ENCODE results near the gene LOXL4.

DNA sequence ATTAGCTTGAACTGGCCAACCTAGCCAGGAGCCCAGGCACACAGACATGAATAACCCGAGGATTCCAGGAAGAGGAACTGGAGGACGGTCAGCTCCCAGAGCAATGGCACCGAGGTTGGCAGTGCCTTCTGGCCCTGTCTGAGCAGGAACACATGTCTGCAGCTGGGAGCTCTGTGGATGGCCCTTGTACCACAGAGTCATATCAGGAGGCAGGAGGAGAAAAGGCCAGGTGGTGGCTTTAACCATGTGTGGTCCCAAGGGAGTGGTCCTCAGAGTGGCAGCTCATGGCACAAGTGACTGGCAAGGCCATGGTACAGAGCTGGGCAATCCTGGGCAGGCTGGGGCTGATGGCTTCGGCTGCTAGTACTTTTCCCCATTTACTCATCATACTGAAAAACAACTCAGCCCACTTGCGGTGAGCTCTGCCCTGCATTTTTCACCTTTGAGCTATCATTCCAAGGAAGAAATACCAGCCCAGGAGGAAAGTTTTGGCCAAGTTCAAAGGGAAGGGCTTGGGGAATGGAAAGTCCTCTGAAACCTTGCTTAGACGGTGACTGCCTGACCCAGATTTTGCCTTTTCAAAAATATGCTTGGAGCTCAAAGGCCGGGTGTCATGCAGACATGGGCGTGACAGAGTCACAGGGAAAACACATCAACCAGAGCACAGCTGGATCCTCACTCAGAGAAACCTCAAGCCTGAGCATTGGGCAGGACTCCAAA lies 25.7 kb upstream of the LOXL4 start:
- TF ChIP-seq POLR2A (IDR thresholded peaks at IDR 0.05) = no peak
- TF ChIP-seq, protein P1, sequence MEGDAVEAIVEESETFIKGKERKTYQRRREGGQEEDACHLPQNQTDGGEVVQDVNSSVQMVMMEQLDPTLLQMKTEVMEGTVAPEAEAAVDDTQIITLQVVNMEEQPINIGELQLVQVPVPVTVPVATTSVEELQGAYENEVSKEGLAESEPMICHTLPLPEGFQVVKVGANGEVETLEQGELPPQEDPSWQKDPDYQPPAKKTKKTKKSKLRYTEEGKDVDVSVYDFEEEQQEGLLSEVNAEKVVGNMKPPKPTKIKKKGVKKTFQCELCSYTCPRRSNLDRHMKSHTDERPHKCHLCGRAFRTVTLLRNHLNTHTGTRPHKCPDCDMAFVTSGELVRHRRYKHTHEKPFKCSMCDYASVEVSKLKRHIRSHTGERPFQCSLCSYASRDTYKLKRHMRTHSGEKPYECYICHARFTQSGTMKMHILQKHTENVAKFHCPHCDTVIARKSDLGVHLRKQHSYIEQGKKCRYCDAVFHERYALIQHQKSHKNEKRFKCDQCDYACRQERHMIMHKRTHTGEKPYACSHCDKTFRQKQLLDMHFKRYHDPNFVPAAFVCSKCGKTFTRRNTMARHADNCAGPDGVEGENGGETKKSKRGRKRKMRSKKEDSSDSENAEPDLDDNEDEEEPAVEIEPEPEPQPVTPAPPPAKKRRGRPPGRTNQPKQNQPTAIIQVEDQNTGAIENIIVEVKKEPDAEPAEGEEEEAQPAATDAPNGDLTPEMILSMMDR (IDR thresholded peaks at IDR 0.05) = no peak

Measured in uterus (tissue), 2 donors.